CD4-positive, CD25-positive, alpha-beta regulatory T cell (primary cell): ENCODE measurements around the gene BRINP3. TPM values are rescaled to one million over a fixed set of nuclear protein-coding genes. Genes with fewer than 3 reads are reported as not detected.

Experiments
- ATAC-seq, 2 donors: fragments of 150-1000 bp; cut with Tn5 transposase; one replicate each; pipeline ENCODE4 v1.10.0; 2021; ENCODE audit warnings: low read depth in 2 of 2, moderate number of reproducible peaks in 2 of 2, moderate library complexity in 1 of 2
- DNase-seq, 3 donors: peaks; one replicate each; pipeline versions ENCODE4 v3.0.0 to v3.0.0-alpha.2; 2012 to 2022; ENCODE audit warnings: mixed read lengths in 1 of 3
- H3K27ac ChIP-seq: one replicate; pipeline ENCODE4 v1.7.0; 2013; ENCODE audit warnings: mild to moderate bottlenecking, low read length; ENCODE audit not compliant: insufficient read depth, poor library complexity, severe bottlenecking
- H3K27me3 ChIP-seq: one replicate; pipeline ENCODE4 v1.7.0; 2013; ENCODE audit warnings: low read length; ENCODE audit not compliant: control insufficient read depth, insufficient read depth
- H3K36me3 ChIP-seq: one replicate; pipeline ENCODE4 v1.7.0; 2013; ENCODE audit warnings: mild to moderate bottlenecking, low read length, moderate library complexity; ENCODE audit not compliant: control insufficient read depth, insufficient read depth
- H3K4me1 ChIP-seq: 2 replicates; pipeline ENCODE4 v1.7.0; 2013; ENCODE audit warnings: mild to moderate bottlenecking, low read length; ENCODE audit not compliant: insufficient read depth, control insufficient read depth, poor library complexity, severe bottlenecking
- H3K4me3 ChIP-seq: one replicate; pipeline ENCODE4 v1.7.0; 2013; ENCODE audit warnings: low read depth, mild to moderate bottlenecking, low read length, moderate library complexity
- H3K9me3 ChIP-seq, 2 experiments: 1 replicate in 1 of 2; 2 replicates in 1 of 2; pipeline ENCODE4 v1.7.0; 2013; ENCODE audit warnings: low read length in 2 of 2, mild to moderate bottlenecking in 1 of 2, moderate library complexity in 1 of 2; ENCODE audit not compliant: control insufficient read depth in 2 of 2
- H3K27ac Mint-ChIP-seq, 3 donors: one replicate each; pipeline ENCODE4 v1.8.0; 2020 to 2022; ENCODE audit warnings: mild to moderate bottlenecking in 3 of 3, mixed read lengths in 3 of 3, moderate library complexity in 2 of 3
- H3K27me3 Mint-ChIP-seq: one replicate; pipeline ENCODE4 v1.8.0; 2022; ENCODE audit warnings: mild to moderate bottlenecking, mixed read lengths
- H3K36me3 Mint-ChIP-seq: one replicate; pipeline ENCODE4 v1.8.0; 2020; ENCODE audit warnings: mixed read lengths
- H3K4me1 Mint-ChIP-seq, 4 donors: one replicate each; pipeline ENCODE4 v1.8.0; 2020 to 2022; ENCODE audit warnings: mixed read lengths in 4 of 4, mild to moderate bottlenecking in 1 of 4
- H3K4me3 Mint-ChIP-seq, 4 donors: one replicate each; pipeline ENCODE4 v1.8.0; 2020 to 2022; ENCODE audit warnings: mild to moderate bottlenecking in 4 of 4, mixed read lengths in 4 of 4, moderate library complexity in 3 of 4
- H3K9me3 Mint-ChIP-seq, 7 donors: one replicate each; pipeline ENCODE4 v1.8.0; 2020 to 2022; ENCODE audit warnings: mixed read lengths in 7 of 7, mild to moderate bottlenecking in 3 of 7, moderate library complexity in 2 of 7
- polyA plus RNA-seq, 4 donors: library from polyadenylated mRNA; unstranded; fragments of 300-500 nt; fragmentation: Illumina TruSeq; gene quantifications; one replicate each; pipeline ENCODE4 v1.2.3, GENCODE V29; 2021
- total RNA-seq: library from RNA; stranded (reverse); gene quantifications from one replicate; pipeline ENCODE4 v1.2.3, GENCODE V29; 2022

The BRINP3 gene
- total and polyA plus RNA-seq, 5 donors from 2014 or later: not detected

- ATAC-seq (no peak), DNase-seq (no peak)
- Histone ChIP-seq H3K27ac (no peak overlapping the region), H3K36me3 (no peaks in the 10 kb centered on the region), H3K4me3 (no peak overlapping the region), H3K9me3 (peaks cover 0 to 7% of the 10 kb centered on the region in 2 experiments), H3K27me3 (no peaks in the 10 kb centered on the region), H3K4me1 (no peaks in the 10 kb centered on the region)
- no peak overlapping the region for H3K4me3 Mint-ChIP-seq
- no peaks in the 10 kb centered on the region for H3K36me3 Mint-ChIP-seq
- H3K4me1 Mint-ChIP-seq: no peaks in the 10 kb centered on the region
- H3K9me3 Mint-ChIP-seq: peaks cover 2 to 20% (median 10%) of the 10 kb centered on the region in 7 donors
- no peak overlapping the region for H3K27ac Mint-ChIP-seq
- no peaks in the 10 kb centered on the region for H3K27me3 Mint-ChIP-seq
Measured at GRCh38 chr1:190365283-190365682, 112.4 kb downstream of the BRINP3 start.

- Mint-ChIP-seq H3K27ac (no peak overlapping the region), H3K4me1 (no peaks in the 10 kb centered on the region), H3K27me3 (no peaks in the 10 kb centered on the region), H3K9me3 (peaks cover 2 to 18% (median 7%) of the 10 kb centered on the region in 7 donors), H3K4me3 (no peak overlapping the region), H3K36me3 (no peaks in the 10 kb centered on the region)
- no peak overlapping the region for H3K4me3 ChIP-seq
- H3K9me3 ChIP-seq: no peaks in the 10 kb centered on the region
- H3K4me1 ChIP-seq: no peaks in the 10 kb centered on the region
- no peaks in the 10 kb centered on the region for H3K27me3 ChIP-seq
- H3K36me3 ChIP-seq: no peaks in the 10 kb centered on the region
- ATAC-seq: no peak
- H3K27ac ChIP-seq: no peak overlapping the region
- DNase-seq: no peak
Measured at GRCh38 chr1:190353538-190354101, 124.0 kb downstream of the BRINP3 start.

DNA sequence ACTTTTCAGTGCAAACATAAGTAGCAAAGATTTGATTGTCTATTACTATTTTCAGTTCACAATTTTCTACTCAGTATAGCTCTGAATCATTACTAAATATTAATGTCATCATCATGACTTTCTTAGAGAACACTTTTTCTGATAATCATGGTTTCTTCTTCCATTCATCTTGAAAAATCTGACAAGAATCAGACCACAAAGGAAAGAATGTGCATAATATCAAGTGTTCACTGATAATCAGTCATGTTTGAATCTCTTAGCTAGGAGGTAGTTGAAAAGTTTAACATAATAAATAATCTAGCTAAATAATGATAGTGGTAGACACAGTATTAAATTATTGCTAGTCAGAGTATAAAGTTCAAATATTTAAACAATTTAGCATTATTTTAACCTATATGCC, 133.2 kb downstream of the BRINP3 start:
- Histone ChIP-seq H3K27me3 (no peaks in the 10 kb centered on the region), H3K4me3 (no peak overlapping the region), H3K36me3 (no peaks in the 10 kb centered on the region), H3K27ac (no peak overlapping the region), H3K9me3 (peaks cover 0 to 4% of the 10 kb centered on the region in 2 experiments), H3K4me1 (no peaks in the 10 kb centered on the region)
- H3K4me1 Mint-ChIP-seq: no peaks in the 10 kb centered on the region
- DNase-seq (no peak), ATAC-seq (no peak)
- H3K9me3 Mint-ChIP-seq: peaks cover 0 to 8% (median 2%) of the 10 kb centered on the region in 7 donors
- no peaks in the 10 kb centered on the region for H3K36me3 Mint-ChIP-seq
- no peaks in the 10 kb centered on the region for H3K27me3 Mint-ChIP-seq
- H3K4me3 Mint-ChIP-seq: no peak overlapping the region
- H3K27ac Mint-ChIP-seq: no peak overlapping the region

DNA sequence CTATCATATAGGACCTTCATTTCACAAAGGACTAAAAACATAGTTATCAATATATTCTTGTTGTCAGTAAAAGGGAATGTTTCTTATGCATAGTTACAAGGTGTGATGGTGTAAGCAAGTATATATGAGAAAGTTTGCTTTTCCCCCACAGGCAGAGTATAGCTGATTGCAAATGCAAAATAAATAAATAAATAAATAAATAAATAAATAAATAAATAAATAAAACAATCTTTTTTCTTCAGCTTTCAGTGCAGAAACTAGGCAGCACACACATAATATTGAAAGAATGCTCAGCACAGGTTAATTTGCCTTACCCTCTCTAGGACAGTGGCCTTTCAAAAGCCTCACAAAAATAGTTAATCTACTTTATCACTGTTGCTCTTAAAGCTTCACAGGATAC, 138.8 kb downstream of the BRINP3 start:
- DNase-seq (no peak), ATAC-seq (no peak)
- Histone ChIP-seq H3K36me3 (no peaks in the 10 kb centered on the region), H3K4me1 (no peaks in the 10 kb centered on the region), H3K27me3 (no peaks in the 10 kb centered on the region), H3K27ac (no peak overlapping the region), H3K9me3 (peaks cover 0 to 3% of the 10 kb centered on the region in 2 experiments), H3K4me3 (no peak overlapping the region)
- H3K4me3 Mint-ChIP-seq: no peak overlapping the region
- H3K27me3 Mint-ChIP-seq: no peaks in the 10 kb centered on the region
- no peaks in the 10 kb centered on the region for H3K36me3 Mint-ChIP-seq
- peaks cover 3 to 13% (median 8%) of the 10 kb centered on the region in 7 donors for H3K9me3 Mint-ChIP-seq
- no peak overlapping the region for H3K27ac Mint-ChIP-seq
- no peaks in the 10 kb centered on the region for H3K4me1 Mint-ChIP-seq

DNA sequence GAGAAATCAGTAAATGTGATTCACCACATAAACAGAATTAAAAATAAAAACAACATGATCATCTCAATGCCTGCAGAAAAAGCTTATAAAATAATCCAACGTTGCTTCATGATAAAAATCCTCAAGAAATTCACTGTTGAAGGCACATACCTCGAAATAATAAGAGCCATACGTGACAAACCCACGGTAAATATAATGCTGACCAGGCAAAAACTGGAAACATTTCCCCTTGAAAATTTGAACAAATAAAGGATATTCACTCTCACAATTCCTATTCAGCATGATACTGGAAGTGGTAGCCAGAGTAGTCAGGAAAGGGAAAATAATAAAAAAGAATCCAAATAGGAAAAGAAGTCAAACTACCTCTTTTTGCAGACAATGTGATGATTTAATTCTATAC, 148.8 kb downstream of the BRINP3 start:
- H3K4me1 ChIP-seq: no peaks in the 10 kb centered on the region
- no peaks in the 10 kb centered on the region for H3K36me3 ChIP-seq
- Mint-ChIP-seq H3K4me3 (no peak overlapping the region), H3K9me3 (peaks cover 0 to 32% (median 5%) of the 10 kb centered on the region in 7 donors), H3K4me1 (no peaks in the 10 kb centered on the region), H3K27me3 (no peaks in the 10 kb centered on the region), H3K27ac (no peak overlapping the region), H3K36me3 (no peaks in the 10 kb centered on the region)
- ATAC-seq (no peak), DNase-seq (no peak)
- peaks cover 0 to 3% of the 10 kb centered on the region in 2 experiments for H3K9me3 ChIP-seq
- no peak overlapping the region for H3K4me3 ChIP-seq
- H3K27me3 ChIP-seq: no peaks in the 10 kb centered on the region
- H3K27ac ChIP-seq: no peak overlapping the region

- ATAC-seq (no peak), DNase-seq (no peak)
- Histone ChIP-seq H3K9me3 (peaks cover 0 to 3% of the 10 kb centered on the region in 2 experiments), H3K4me1 (no peaks in the 10 kb centered on the region), H3K4me3 (no peak overlapping the region), H3K27ac (no peak overlapping the region), H3K36me3 (no peaks in the 10 kb centered on the region), H3K27me3 (no peaks in the 10 kb centered on the region)
- H3K4me1 Mint-ChIP-seq: no peaks in the 10 kb centered on the region
- H3K27ac Mint-ChIP-seq: no peak overlapping the region
- H3K9me3 Mint-ChIP-seq: peaks cover 0 to 32% (median 4%) of the 10 kb centered on the region in 7 donors
- no peaks in the 10 kb centered on the region for H3K27me3 Mint-ChIP-seq
- H3K36me3 Mint-ChIP-seq: no peaks in the 10 kb centered on the region
- no peak overlapping the region for H3K4me3 Mint-ChIP-seq
Measured at GRCh38 chr1:190328361-190328760, 149.3 kb downstream of the BRINP3 start.

DNA sequence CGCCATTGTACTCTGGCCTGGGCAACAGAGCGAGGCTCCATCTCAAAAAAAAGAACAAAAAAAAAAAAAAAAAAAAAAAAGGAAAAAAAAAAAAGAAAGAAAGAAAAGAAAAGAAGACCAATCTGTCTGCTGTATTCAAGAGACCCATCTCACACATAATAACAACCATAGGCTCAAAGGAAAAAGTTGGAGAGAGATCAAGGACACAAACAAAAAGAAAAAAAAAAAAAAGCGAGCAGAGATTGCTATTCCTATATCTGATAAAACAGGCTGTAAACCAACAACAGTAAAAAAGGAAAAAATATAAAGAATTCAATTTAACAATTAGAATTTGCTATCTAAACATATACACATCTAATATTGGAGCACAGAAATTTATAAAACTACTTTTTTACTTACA, 150.4 kb downstream of the BRINP3 start:
- no peaks in the 10 kb centered on the region for H3K36me3 ChIP-seq
- H3K4me1 ChIP-seq: no peaks in the 10 kb centered on the region
- H3K4me3 Mint-ChIP-seq: no peak overlapping the region
- H3K4me1 Mint-ChIP-seq: no peaks in the 10 kb centered on the region
- H3K9me3 ChIP-seq: peaks cover 0 to 3% of the 10 kb centered on the region in 2 experiments
- no peak overlapping the region for H3K27ac ChIP-seq
- no peaks in the 10 kb centered on the region for H3K27me3 Mint-ChIP-seq
- no peak overlapping the region for H3K4me3 ChIP-seq
- no peaks in the 10 kb centered on the region for H3K27me3 ChIP-seq
- DNase-seq (no peak), ATAC-seq (no peak)
- H3K27ac Mint-ChIP-seq: no peak overlapping the region
- no peaks in the 10 kb centered on the region for H3K36me3 Mint-ChIP-seq
- H3K9me3 Mint-ChIP-seq: peaks cover 0 to 32% (median 4%) of the 10 kb centered on the region in 7 donors

DNA sequence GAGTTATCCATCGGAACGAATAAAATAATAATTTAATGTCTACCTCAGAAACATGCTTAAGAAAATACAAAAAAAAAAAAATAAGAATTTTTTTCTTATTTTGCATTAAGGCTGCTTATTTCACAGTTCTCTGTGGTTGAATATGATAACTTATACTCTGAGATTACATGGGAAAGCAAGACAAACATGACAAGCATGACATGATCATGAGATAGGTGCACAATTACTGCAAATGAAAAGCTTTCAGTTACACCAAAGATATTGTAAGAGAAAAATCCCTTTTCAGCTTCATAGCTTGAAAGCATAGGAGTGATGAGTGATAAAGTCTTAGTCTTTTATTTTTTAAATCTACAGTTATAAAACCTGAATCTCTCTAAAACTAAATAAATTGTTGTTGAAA, 154.1 kb downstream of the BRINP3 start:
- peaks cover 0 to 4% (median 0%) of the 10 kb centered on the region in 4 donors for H3K4me1 Mint-ChIP-seq
- no peak for ATAC-seq

More for the DNA sequence above, 154.1 kb downstream of the BRINP3 start:
- Histone ChIP-seq H3K9me3 (peaks cover 0 to 3% of the 10 kb centered on the region in 2 experiments), H3K36me3 (no peaks in the 10 kb centered on the region), H3K4me1 (no peaks in the 10 kb centered on the region), H3K4me3 (no peak overlapping the region), H3K27me3 (no peaks in the 10 kb centered on the region), H3K27ac (no peak overlapping the region)
- Mint-ChIP-seq H3K9me3 (peaks cover 0 to 25% (median 5%) of the 10 kb centered on the region in 7 donors), H3K4me3 (no peak overlapping the region), H3K27me3 (no peaks in the 10 kb centered on the region), H3K27ac (no peak overlapping the region), H3K36me3 (no peaks in the 10 kb centered on the region)
- no peak for DNase-seq
